Stimulated activated CD4-positive, alpha-beta T cell treated with anti-CD3 and anti-CD28 coated beads, Interleukin-1b, Interleukin-23, amount 100 ng/mL, for 1 hour (primary cell): Measurements from ENCODE around the gene ROR2.
"Not testable (repeated sequence)": the region's sequence is repeated elsewhere in the genome, so short reads cannot be mapped to it uniquely, and the experiment has no call there.

Source experiments
- DNase-seq, 2 donors: peaks; one replicate each; pipeline ENCODE4 v3.0.0-alpha.2; 2020; ENCODE audit warnings: low read depth in 2 of 2

The ROR2 gene

GRCh38 chr9:91949946-91950664 is at the start of gene ROR2:
Gene ROR2, minus strand, starts transcription at chr9:91950228.
- peak in 1 of 2 donors; percentile 9 for DNase-seq

GRCh38 chr9:91995000-91995655 is 45.1 kb upstream of the ROR2 start:
- DNase-seq: no peak

GRCh38 chr9:91994422-91994821 is 44.4 kb upstream of the ROR2 start:
- DNase-seq: no peak

- no peak for DNase-seq
Observed at GRCh38 chr9:91992461-91993041, 42.5 kb upstream of the ROR2 start.

- DNase-seq: no peak
Observed at GRCh38 chr9:91991721-91992341, 41.8 kb upstream of the ROR2 start.

GRCh38 chr9:91986248-91986647 is 36.2 kb upstream of the ROR2 start:
- no peak for DNase-seq

GRCh38 chr9:91985692-91986091 is 35.7 kb upstream of the ROR2 start:
- DNase-seq: no peak

GRCh38 chr9:91978740-91979414 is 28.8 kb upstream of the ROR2 start:
- no peak for DNase-seq

GRCh38 chr9:91975254-91975653 is 25.2 kb upstream of the ROR2 start:
- not testable (repeated sequence) for DNase-seq

- DNase-seq: no peak
Observed at GRCh38 chr9:91972711-91973110, 22.7 kb upstream of the ROR2 start.

GRCh38 chr9:91972076-91972626 is 22.1 kb upstream of the ROR2 start:
- DNase-seq: no peak

- DNase-seq: no peak
Observed at GRCh38 chr9:91967259-91967658, 17.2 kb upstream of the ROR2 start.

GRCh38 chr9:91966503-91966902 is 16.5 kb upstream of the ROR2 start:
- no peak for DNase-seq

- no peak for DNase-seq
Observed at GRCh38 chr9:91963711-91964240, 13.7 kb upstream of the ROR2 start.

- no peak for DNase-seq
Observed at GRCh38 chr9:91960367-91960766, 10.3 kb upstream of the ROR2 start.

- no peak for DNase-seq
Observed at GRCh38 chr9:91958174-91958573, 8.1 kb upstream of the ROR2 start.

- no peak for DNase-seq
Observed at GRCh38 chr9:91954841-91955471, 4.9 kb upstream of the ROR2 start.

GRCh38 chr9:91953718-91954117 is 3.7 kb upstream of the ROR2 start:
- DNase-seq: no peak

- DNase-seq: no peak
Observed at GRCh38 chr9:91951944-91952520, 2.0 kb upstream of the ROR2 start.

GRCh38 chr9:91949392-91949945 is 559 bp downstream of the ROR2 start:
- DNase-seq: no peak
